ENCODE data around the gene PHRF1. TPM values are rescaled to one million over a fixed set of nuclear protein-coding genes. Genes with fewer than 3 reads are reported as not detected.

The PHRF1 gene
- polyA plus RNA-seq, 1 of the 3 experiments (the other 2 are of a cell fraction): 22.7 TPM

DNA sequence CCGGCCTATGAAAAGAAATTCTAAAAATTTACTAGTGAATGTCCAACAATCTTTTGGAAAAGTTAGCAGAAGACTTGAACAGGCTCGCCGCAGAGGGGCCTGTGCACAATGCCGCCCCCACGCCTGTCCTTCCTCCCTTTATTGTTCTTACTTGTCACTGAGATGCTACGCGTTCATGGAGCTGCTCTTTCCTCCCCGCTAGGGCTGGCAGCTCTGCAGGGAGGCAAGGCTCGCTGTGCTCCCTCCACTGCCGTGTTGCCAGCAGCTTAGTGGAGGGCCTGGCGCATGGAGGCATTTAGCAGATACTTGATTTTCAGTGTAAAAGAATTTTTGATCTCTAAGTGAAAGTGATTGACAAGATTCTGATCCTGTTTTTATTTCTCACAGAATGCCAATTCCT, 14.7 kb downstream of the PHRF1 start:
- H3K36me3 ChIP-seq (replicated peaks in 1 of 2; ENCODE audit: control insufficient read depth in 1 of 2, insufficient read depth in 2 of 2, low read length in 1 of 2): peaks cover 46 to 72% of the 10 kb centered on the region in 2 experiments
- peaks cover 12% of the 10 kb centered on the region for H3F3A ChIP-seq (replicated peaks; ENCODE audit: insufficient read depth)

DNA sequence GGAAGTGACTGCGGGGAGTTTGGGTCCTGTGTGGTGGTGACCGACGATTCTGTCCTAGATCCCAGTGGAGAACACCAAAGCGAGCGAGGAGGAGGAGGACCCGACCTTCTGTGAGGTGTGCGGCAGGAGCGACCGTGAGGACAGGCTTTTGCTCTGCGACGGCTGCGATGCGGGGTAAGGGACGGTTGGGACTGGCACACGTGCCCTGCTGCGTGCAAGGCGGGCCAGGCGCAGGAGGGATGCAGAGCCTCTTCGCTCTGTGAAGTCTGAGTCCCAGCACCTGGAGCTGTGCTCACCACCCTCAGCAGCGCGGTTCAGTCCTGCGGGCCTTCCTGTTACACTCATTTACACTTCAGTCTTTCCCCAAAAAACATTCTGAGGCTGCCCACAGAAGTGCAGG, 16.2 kb downstream of the PHRF1 start:
- no peaks in the 10 kb centered on the region for H3K27me3 ChIP-seq (ENCODE audit: insufficient read depth)
- peaks cover 10% of the 10 kb centered on the region for H3F3A ChIP-seq (replicated peaks; ENCODE audit: insufficient read depth)
- no peak overlapping the region for H3K9ac ChIP-seq
- no peak overlapping the region for H3K4me3 ChIP-seq (ENCODE audit: low read depth in 2 of 2, low read length in 1 of 2)
- no peak overlapping the region for H3K4me2 ChIP-seq
- DNase-seq: no peak
- no peak overlapping the region for H3K27ac ChIP-seq (ENCODE audit: low read depth in 2 of 2, low read length in 1 of 2)
- H3K9me3 ChIP-seq: no peaks in the 10 kb centered on the region
- ChIA-PET POLR2A (no interaction called here), CTCF (no interaction called here)
- no peak overlapping the region for H2AFZ ChIP-seq (ENCODE audit: low read depth)
- no peaks in the 10 kb centered on the region for H3K9me2 ChIP-seq
- H4K20me1 ChIP-seq (ENCODE audit: insufficient read depth): peaks cover 48% of the 10 kb centered on the region
- H3K4me1 ChIP-seq (ENCODE audit: control insufficient read depth in 1 of 2, insufficient read depth in 2 of 2, low read depth in 1 of 2, low read length in 1 of 2): no peaks in the 10 kb centered on the region
- WGBS (ENCODE audit: low lambda C conversion rate): over 99% methylated on average over 21 of the region's 22 CpGs
- TF ChIP-seq ELF1 (IDR thresholded peaks at IDR 0.05): no peak
- TF ChIP-seq, protein P1, sequence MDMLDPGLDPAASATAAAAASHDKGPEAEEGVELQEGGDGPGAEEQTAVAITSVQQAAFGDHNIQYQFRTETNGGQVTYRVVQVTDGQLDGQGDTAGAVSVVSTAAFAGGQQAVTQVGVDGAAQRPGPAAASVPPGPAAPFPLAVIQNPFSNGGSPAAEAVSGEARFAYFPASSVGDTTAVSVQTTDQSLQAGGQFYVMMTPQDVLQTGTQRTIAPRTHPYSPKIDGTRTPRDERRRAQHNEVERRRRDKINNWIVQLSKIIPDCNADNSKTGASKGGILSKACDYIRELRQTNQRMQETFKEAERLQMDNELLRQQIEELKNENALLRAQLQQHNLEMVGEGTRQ (IDR thresholded peaks at IDR 0.05; ENCODE audit: borderline replicate concordance, low read depth, low read length): no peak
- no peak for TF ChIP-seq EZH2phosphoT487 (IDR thresholded peaks at IDR 0.05; ENCODE audit: borderline replicate concordance, low read depth)
- TF ChIP-seq, protein P2, sequence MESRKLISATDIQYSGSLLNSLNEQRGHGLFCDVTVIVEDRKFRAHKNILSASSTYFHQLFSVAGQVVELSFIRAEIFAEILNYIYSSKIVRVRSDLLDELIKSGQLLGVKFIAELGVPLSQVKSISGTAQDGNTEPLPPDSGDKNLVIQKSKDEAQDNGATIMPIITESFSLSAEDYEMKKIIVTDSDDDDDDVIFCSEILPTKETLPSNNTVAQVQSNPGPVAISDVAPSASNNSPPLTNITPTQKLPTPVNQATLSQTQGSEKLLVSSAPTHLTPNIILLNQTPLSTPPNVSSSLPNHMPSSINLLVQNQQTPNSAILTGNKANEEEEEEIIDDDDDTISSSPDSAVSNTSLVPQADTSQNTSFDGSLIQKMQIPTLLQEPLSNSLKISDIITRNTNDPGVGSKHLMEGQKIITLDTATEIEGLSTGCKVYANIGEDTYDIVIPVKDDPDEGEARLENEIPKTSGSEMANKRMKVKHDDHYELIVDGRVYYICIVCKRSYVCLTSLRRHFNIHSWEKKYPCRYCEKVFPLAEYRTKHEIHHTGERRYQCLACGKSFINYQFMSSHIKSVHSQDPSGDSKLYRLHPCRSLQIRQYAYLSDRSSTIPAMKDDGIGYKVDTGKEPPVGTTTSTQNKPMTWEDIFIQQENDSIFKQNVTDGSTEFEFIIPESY (IDR thresholded peaks at IDR 0.05; ENCODE audit: borderline replicate concordance, low read depth): no peak
- no peak for TF ChIP-seq TCF12 (IDR thresholded peaks at IDR 0.05)
- TF ChIP-seq RCOR1 (IDR thresholded peaks at IDR 0.05; ENCODE audit: low read length): no peak
- TF ChIP-seq, protein P3, sequence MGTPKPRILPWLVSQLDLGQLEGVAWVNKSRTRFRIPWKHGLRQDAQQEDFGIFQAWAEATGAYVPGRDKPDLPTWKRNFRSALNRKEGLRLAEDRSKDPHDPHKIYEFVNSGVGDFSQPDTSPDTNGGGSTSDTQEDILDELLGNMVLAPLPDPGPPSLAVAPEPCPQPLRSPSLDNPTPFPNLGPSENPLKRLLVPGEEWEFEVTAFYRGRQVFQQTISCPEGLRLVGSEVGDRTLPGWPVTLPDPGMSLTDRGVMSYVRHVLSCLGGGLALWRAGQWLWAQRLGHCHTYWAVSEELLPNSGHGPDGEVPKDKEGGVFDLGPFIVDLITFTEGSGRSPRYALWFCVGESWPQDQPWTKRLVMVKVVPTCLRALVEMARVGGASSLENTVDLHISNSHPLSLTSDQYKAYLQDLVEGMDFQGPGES (IDR thresholded peaks at IDR 0.05; ENCODE audit: low read depth, low read length): no peak
- no peak for TF ChIP-seq POLR2AphosphoS5 (IDR thresholded peaks at IDR 0.05; ENCODE audit: low read depth, low read length)
- TF ChIP-seq, protein P4, sequence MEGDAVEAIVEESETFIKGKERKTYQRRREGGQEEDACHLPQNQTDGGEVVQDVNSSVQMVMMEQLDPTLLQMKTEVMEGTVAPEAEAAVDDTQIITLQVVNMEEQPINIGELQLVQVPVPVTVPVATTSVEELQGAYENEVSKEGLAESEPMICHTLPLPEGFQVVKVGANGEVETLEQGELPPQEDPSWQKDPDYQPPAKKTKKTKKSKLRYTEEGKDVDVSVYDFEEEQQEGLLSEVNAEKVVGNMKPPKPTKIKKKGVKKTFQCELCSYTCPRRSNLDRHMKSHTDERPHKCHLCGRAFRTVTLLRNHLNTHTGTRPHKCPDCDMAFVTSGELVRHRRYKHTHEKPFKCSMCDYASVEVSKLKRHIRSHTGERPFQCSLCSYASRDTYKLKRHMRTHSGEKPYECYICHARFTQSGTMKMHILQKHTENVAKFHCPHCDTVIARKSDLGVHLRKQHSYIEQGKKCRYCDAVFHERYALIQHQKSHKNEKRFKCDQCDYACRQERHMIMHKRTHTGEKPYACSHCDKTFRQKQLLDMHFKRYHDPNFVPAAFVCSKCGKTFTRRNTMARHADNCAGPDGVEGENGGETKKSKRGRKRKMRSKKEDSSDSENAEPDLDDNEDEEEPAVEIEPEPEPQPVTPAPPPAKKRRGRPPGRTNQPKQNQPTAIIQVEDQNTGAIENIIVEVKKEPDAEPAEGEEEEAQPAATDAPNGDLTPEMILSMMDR (IDR thresholded peaks at IDR 0.05): no peak
- TF ChIP-seq, protein P5, sequence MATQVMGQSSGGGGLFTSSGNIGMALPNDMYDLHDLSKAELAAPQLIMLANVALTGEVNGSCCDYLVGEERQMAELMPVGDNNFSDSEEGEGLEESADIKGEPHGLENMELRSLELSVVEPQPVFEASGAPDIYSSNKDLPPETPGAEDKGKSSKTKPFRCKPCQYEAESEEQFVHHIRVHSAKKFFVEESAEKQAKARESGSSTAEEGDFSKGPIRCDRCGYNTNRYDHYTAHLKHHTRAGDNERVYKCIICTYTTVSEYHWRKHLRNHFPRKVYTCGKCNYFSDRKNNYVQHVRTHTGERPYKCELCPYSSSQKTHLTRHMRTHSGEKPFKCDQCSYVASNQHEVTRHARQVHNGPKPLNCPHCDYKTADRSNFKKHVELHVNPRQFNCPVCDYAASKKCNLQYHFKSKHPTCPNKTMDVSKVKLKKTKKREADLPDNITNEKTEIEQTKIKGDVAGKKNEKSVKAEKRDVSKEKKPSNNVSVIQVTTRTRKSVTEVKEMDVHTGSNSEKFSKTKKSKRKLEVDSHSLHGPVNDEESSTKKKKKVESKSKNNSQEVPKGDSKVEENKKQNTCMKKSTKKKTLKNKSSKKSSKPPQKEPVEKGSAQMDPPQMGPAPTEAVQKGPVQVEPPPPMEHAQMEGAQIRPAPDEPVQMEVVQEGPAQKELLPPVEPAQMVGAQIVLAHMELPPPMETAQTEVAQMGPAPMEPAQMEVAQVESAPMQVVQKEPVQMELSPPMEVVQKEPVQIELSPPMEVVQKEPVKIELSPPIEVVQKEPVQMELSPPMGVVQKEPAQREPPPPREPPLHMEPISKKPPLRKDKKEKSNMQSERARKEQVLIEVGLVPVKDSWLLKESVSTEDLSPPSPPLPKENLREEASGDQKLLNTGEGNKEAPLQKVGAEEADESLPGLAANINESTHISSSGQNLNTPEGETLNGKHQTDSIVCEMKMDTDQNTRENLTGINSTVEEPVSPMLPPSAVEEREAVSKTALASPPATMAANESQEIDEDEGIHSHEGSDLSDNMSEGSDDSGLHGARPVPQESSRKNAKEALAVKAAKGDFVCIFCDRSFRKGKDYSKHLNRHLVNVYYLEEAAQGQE (IDR thresholded peaks at IDR 0.05; ENCODE audit: low read depth, low read length): no peak
- H3K79me2 ChIP-seq (ENCODE audit: insufficient read depth): peaks cover 51% of the 10 kb centered on the region
- peaks cover 42 to 72% of the 10 kb centered on the region in 2 experiments for H3K36me3 ChIP-seq (replicated peaks in 1 of 2; ENCODE audit: control insufficient read depth in 1 of 2, insufficient read depth in 2 of 2, low read length in 1 of 2)

More for the DNA sequence above, 14.7 kb downstream of the PHRF1 start:
- TF ChIP-seq TEAD4 (IDR thresholded peaks at IDR 0.05; ENCODE audit: borderline replicate concordance, insufficient read depth): no peak
- TF ChIP-seq, protein P6, sequence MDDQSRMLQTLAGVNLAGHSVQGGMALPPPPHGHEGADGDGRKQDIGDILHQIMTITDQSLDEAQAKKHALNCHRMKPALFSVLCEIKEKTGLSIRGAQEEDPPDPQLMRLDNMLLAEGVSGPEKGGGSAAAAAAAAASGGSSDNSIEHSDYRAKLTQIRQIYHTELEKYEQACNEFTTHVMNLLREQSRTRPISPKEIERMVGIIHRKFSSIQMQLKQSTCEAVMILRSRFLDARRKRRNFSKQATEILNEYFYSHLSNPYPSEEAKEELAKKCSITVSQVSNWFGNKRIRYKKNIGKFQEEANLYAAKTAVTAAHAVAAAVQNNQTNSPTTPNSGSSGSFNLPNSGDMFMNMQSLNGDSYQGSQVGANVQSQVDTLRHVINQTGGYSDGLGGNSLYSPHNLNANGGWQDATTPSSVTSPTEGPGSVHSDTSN (IDR thresholded peaks at IDR 0.05): no peak
- TF ChIP-seq POLR2AphosphoS5 (IDR thresholded peaks at IDR 0.05; ENCODE audit: low read depth, low read length): no peak
- no peaks in the 10 kb centered on the region for H3K9me3 ChIP-seq
- H2AFZ ChIP-seq (ENCODE audit: low read depth): no peak overlapping the region
- H4K20me1 ChIP-seq (ENCODE audit: insufficient read depth): peaks cover 54% of the 10 kb centered on the region
- WGBS (ENCODE audit: low lambda C conversion rate): 82% methylated on average over 11 of the region's 11 CpGs
- H3K27ac ChIP-seq (ENCODE audit: low read depth in 2 of 2, low read length in 1 of 2): no peak overlapping the region
- no peak for DNase-seq
- ChIA-PET POLR2A (interaction anchor here (0.6 kb wide), 1 partner anchor 337 kb away, joined by 3 read pairs; no protein-coding TSS in a partner anchor), CTCF (interaction anchor here (0.6 kb wide), 1 partner anchor 36 kb away, joined by 4 read pairs; no protein-coding TSS in a partner anchor)
- H3K79me2 ChIP-seq (ENCODE audit: insufficient read depth): peaks cover 57% of the 10 kb centered on the region
- no peaks in the 10 kb centered on the region for H3K4me1 ChIP-seq (ENCODE audit: control insufficient read depth in 1 of 2, insufficient read depth in 2 of 2, low read depth in 1 of 2, low read length in 1 of 2)
- no peak overlapping the region for H3K9ac ChIP-seq
- no peak overlapping the region for H3K4me3 ChIP-seq (ENCODE audit: low read depth in 2 of 2, low read length in 1 of 2)
- no peaks in the 10 kb centered on the region for H3K9me2 ChIP-seq
- H3K4me2 ChIP-seq: no peak overlapping the region
- H3K27me3 ChIP-seq (ENCODE audit: insufficient read depth): no peaks in the 10 kb centered on the region
